HEK293 (cell line): ENCODE results near the gene KCNJ15.

Experiments used
- GLI2 ChIP-seq: fragments of 450-650 bp; formaldehyde crosslinking; IDR thresholded peaks from 2 replicates; pipeline ENCODE4; 2017; ENCODE audit warnings: missing biosample characterization, missing genetic modification characterization, low read depth, borderline replicate concordance
- KLF1 ChIP-seq: fragments of 450-650 bp; formaldehyde crosslinking; IDR thresholded peaks from 2 replicates; pipeline ENCODE4 v1.5.1; 2016; ENCODE audit warnings: missing biosample characterization, missing genetic modification characterization
- KLF7 ChIP-seq: fragments of 450-650 bp; formaldehyde crosslinking; IDR thresholded peaks from 2 replicates; pipeline ENCODE4 v1.5.1; 2016; ENCODE audit warnings: missing biosample characterization, missing genetic modification characterization, borderline replicate concordance
- RBAK ChIP-seq: fragments of 450-650 bp; formaldehyde crosslinking; IDR thresholded peaks from 2 replicates; pipeline ENCODE4 v1.5.1; 2016; ENCODE audit warnings: missing biosample characterization, missing genetic modification characterization
- REPIN1 ChIP-seq: fragments of 450-650 bp; formaldehyde crosslinking; IDR thresholded peaks from 2 replicates; pipeline ENCODE4 v1.5.1; 2017; ENCODE audit warnings: missing biosample characterization, missing genetic modification characterization, low read depth
- ZBTB1 ChIP-seq: fragments of 450-650 bp; formaldehyde crosslinking; IDR thresholded peaks from 2 replicates; pipeline ENCODE4 v1.5.1; 2016; ENCODE audit warnings: missing biosample characterization, missing genetic modification characterization
- ZBTB20 ChIP-seq: fragments of 450-650 bp; formaldehyde crosslinking; IDR thresholded peaks from 2 replicates; pipeline ENCODE4 v1.5.1; 2016; ENCODE audit warnings: missing biosample characterization, missing genetic modification characterization
- ZFP3 ChIP-seq: fragments of 450-650 bp; formaldehyde crosslinking; IDR thresholded peaks from 2 replicates; pipeline ENCODE4 v1.5.1; 2016; ENCODE audit warnings: low read depth, missing biosample characterization, missing genetic modification characterization
- ZNF16 ChIP-seq: fragments of 450-650 bp; formaldehyde crosslinking; IDR thresholded peaks from 2 replicates; pipeline ENCODE4 v1.5.1; 2016; ENCODE audit warnings: low read depth, missing biosample characterization, missing genetic modification characterization
- ZNF174 ChIP-seq: fragments of 450-650 bp; formaldehyde crosslinking; IDR thresholded peaks from 2 replicates; pipeline ENCODE4 v1.5.0; 2017; ENCODE audit warnings: missing biosample characterization, mild to moderate bottlenecking, missing genetic modification characterization
- ZNF175 ChIP-seq: fragments of 450-650 bp; formaldehyde crosslinking; IDR thresholded peaks from 2 replicates; pipeline ENCODE4 v1.5.1; 2016; ENCODE audit warnings: missing biosample characterization, missing genetic modification characterization
- ZNF433 ChIP-seq: fragments of 450-650 bp; formaldehyde crosslinking; IDR thresholded peaks from 2 replicates; pipeline ENCODE4 v1.5.1; 2016; ENCODE audit warnings: missing biosample characterization, missing genetic modification characterization, low read depth
- ZNF585B ChIP-seq: fragments of 450-650 bp; formaldehyde crosslinking; IDR thresholded peaks from 2 replicates; pipeline ENCODE4 v1.5.1; 2016; ENCODE audit warnings: missing biosample characterization, missing genetic modification characterization
- ZNF664 ChIP-seq: fragments of 450-650 bp; formaldehyde crosslinking; IDR thresholded peaks from 2 replicates; pipeline ENCODE4 v1.5.1; 2016; ENCODE audit warnings: missing biosample characterization, missing genetic modification characterization
- TF ChIP-seq, protein P1 (sequence below): fragments of 450-650 bp; formaldehyde crosslinking; IDR thresholded peaks from 2 replicates; pipeline ENCODE4 v1.5.1; 2016; ENCODE audit warnings: missing biosample characterization, missing genetic modification characterization
- TF ChIP-seq, protein P2 (sequence below): fragments of 450-650 bp; formaldehyde crosslinking; optimal IDR thresholded peaks from 2 replicates; pipeline ENCODE3; 2016; ENCODE audit warnings: missing biosample characterization, mild to moderate bottlenecking, missing genetic modification characterization
- TF ChIP-seq, protein P3 (sequence below): fragments of 450-650 bp; IDR thresholded peaks from 2 replicates; pipeline ENCODE4 v1.5.1; 2018; ENCODE audit warnings: missing biosample characterization, missing genetic modification characterization
- TF ChIP-seq, protein P4 (sequence below): fragments of 450-650 bp; formaldehyde crosslinking; IDR thresholded peaks from 2 replicates; pipeline ENCODE4 v1.5.1; 2017; ENCODE audit warnings: missing biosample characterization, missing genetic modification characterization
- TF ChIP-seq, protein P5 (sequence below): fragments of 450-650 bp; formaldehyde crosslinking; IDR thresholded peaks from 2 replicates; pipeline ENCODE4 v1.5.1; 2017; ENCODE audit warnings: missing biosample characterization, mild to moderate bottlenecking, missing genetic modification characterization, moderate library complexity
- TF ChIP-seq, protein P6 (sequence below): fragments of 450-650 bp; formaldehyde crosslinking; IDR thresholded peaks from 2 replicates; pipeline ENCODE4 v1.5.1; 2016; ENCODE audit warnings: missing biosample characterization, missing genetic modification characterization, borderline replicate concordance
- TF ChIP-seq, protein P7 (sequence below): fragments of 450-650 bp; formaldehyde crosslinking; IDR thresholded peaks from 2 replicates; pipeline ENCODE4 v1.5.1; 2016; ENCODE audit warnings: missing biosample characterization, missing genetic modification characterization

The KCNJ15 gene

DNA sequence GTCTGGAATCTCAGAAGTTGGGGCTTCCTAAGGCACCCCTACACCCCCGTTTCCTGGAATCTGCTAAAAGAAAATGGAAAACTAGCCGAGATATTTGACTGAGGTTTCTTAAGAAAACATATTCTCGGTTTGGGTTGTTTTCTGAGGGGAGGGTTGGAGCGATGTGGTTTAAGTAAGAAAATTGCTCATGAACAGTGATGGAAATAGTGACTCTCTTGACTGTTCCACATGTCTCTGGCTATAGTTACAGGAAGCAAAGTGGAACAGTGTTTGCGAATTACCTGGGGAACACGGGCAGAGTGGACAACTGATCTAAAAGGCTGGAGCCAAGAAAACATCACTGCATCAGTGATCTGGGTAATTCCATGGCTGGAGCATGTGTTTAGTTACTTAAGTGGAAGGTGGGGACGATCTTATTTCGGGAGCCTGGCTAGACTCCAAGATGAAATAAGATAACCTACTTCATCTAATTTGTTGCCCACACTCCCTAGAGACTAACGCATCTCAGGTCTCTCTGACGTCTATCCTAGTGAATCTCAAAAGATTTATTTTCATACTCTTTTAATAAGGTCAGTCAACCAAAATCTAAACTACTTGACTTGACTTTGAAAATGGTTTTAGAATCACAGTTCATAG lies 92.4 kb downstream of the KCNJ15 start (continued):
- TF ChIP-seq, protein P1, sequence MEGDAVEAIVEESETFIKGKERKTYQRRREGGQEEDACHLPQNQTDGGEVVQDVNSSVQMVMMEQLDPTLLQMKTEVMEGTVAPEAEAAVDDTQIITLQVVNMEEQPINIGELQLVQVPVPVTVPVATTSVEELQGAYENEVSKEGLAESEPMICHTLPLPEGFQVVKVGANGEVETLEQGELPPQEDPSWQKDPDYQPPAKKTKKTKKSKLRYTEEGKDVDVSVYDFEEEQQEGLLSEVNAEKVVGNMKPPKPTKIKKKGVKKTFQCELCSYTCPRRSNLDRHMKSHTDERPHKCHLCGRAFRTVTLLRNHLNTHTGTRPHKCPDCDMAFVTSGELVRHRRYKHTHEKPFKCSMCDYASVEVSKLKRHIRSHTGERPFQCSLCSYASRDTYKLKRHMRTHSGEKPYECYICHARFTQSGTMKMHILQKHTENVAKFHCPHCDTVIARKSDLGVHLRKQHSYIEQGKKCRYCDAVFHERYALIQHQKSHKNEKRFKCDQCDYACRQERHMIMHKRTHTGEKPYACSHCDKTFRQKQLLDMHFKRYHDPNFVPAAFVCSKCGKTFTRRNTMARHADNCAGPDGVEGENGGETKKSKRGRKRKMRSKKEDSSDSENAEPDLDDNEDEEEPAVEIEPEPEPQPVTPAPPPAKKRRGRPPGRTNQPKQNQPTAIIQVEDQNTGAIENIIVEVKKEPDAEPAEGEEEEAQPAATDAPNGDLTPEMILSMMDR (tag by site-specific recombination), result no peak
- TF ChIP-seq ZBTB20 (tag by site-specific recombination) (no peak), ZNF16 (no peak), ZNF174 (tag by site-specific recombination) (no peak), KLF7 (tag by site-specific recombination) (no peak), ZNF433 (tag by site-specific recombination) (no peak), RBAK (tag by site-specific recombination) (no peak), REPIN1 (no peak), ZBTB1 (tag by site-specific recombination) (no peak), KLF1 (tag by site-specific recombination) (peak; percentile 38), ZNF585B (no peak), ZNF664 (tag by site-specific recombination) (no peak), ZNF175 (tag by site-specific recombination) (no peak), GLI2 (no peak; the same call in 1 of the 2 replicates), ZFP3 (tag by site-specific recombination) (no peak)
- TF ChIP-seq, protein P2, sequence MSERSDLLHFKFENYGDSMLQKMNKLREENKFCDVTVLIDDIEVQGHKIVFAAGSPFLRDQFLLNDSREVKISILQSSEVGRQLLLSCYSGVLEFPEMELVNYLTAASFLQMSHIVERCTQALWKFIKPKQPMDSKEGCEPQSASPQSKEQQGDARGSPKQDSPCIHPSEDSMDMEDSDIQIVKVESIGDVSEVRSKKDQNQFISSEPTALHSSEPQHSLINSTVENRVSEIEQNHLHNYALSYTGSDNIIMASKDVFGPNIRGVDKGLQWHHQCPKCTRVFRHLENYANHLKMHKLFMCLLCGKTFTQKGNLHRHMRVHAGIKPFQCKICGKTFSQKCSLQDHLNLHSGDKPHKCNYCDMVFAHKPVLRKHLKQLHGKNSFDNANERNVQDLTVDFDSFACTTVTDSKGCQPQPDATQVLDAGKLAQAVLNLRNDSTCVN (tag by site-specific recombination), result no peak
- TF ChIP-seq, protein P3, sequence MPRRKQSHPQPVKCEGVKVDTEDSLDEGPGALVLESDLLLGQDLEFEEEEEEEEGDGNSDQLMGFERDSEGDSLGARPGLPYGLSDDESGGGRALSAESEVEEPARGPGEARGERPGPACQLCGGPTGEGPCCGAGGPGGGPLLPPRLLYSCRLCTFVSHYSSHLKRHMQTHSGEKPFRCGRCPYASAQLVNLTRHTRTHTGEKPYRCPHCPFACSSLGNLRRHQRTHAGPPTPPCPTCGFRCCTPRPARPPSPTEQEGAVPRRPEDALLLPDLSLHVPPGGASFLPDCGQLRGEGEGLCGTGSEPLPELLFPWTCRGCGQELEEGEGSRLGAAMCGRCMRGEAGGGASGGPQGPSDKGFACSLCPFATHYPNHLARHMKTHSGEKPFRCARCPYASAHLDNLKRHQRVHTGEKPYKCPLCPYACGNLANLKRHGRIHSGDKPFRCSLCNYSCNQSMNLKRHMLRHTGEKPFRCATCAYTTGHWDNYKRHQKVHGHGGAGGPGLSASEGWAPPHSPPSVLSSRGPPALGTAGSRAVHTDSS (tag by site-specific recombination), result peak; percentile 42; the same call in 1 of the 2 replicates
- TF ChIP-seq, protein P4, sequence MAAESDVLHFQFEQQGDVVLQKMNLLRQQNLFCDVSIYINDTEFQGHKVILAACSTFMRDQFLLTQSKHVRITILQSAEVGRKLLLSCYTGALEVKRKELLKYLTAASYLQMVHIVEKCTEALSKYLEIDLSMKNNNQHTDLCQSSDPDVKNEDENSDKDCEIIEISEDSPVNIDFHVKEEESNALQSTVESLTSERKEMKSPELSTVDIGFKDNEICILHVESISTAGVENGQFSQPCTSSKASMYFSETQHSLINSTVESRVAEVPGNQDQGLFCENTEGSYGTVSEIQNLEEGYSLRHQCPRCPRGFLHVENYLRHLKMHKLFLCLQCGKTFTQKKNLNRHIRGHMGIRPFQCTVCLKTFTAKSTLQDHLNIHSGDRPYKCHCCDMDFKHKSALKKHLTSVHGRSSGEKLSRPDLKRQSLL (tag by site-specific recombination), result 0 out of 2 replicates have a peak, but pooled peaks have one; percentile 9
- TF ChIP-seq, protein P5, sequence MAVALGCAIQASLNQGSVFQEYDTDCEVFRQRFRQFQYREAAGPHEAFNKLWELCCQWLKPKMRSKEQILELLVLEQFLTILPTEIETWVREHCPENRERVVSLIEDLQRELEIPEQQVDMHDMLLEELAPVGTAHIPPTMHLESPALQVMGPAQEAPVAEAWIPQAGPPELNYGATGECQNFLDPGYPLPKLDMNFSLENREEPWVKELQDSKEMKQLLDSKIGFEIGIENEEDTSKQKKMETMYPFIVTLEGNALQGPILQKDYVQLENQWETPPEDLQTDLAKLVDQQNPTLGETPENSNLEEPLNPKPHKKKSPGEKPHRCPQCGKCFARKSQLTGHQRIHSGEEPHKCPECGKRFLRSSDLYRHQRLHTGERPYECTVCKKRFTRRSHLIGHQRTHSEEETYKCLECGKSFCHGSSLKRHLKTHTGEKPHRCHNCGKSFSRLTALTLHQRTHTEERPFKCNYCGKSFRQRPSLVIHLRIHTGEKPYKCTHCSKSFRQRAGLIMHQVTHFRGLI (tag by site-specific recombination), result no peak
- TF ChIP-seq, protein P6, sequence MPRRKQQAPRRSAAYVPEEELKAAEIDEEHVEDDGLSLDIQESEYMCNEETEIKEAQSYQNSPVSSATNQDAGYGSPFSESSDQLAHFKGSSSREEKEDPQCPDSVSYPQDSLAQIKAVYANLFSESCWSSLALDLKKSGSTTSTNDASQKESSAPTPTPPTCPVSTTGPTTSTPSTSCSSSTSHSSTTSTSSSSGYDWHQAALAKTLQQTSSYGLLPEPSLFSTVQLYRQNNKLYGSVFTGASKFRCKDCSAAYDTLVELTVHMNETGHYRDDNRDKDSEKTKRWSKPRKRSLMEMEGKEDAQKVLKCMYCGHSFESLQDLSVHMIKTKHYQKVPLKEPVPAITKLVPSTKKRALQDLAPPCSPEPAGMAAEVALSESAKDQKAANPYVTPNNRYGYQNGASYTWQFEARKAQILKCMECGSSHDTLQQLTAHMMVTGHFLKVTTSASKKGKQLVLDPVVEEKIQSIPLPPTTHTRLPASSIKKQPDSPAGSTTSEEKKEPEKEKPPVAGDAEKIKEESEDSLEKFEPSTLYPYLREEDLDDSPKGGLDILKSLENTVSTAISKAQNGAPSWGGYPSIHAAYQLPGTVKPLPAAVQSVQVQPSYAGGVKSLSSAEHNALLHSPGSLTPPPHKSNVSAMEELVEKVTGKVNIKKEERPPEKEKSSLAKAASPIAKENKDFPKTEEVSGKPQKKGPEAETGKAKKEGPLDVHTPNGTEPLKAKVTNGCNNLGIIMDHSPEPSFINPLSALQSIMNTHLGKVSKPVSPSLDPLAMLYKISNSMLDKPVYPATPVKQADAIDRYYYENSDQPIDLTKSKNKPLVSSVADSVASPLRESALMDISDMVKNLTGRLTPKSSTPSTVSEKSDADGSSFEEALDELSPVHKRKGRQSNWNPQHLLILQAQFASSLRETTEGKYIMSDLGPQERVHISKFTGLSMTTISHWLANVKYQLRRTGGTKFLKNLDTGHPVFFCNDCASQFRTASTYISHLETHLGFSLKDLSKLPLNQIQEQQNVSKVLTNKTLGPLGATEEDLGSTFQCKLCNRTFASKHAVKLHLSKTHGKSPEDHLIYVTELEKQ (tag by site-specific recombination), result peak; percentile 47; the same call in 1 of the 2 replicates
- TF ChIP-seq, protein P7, sequence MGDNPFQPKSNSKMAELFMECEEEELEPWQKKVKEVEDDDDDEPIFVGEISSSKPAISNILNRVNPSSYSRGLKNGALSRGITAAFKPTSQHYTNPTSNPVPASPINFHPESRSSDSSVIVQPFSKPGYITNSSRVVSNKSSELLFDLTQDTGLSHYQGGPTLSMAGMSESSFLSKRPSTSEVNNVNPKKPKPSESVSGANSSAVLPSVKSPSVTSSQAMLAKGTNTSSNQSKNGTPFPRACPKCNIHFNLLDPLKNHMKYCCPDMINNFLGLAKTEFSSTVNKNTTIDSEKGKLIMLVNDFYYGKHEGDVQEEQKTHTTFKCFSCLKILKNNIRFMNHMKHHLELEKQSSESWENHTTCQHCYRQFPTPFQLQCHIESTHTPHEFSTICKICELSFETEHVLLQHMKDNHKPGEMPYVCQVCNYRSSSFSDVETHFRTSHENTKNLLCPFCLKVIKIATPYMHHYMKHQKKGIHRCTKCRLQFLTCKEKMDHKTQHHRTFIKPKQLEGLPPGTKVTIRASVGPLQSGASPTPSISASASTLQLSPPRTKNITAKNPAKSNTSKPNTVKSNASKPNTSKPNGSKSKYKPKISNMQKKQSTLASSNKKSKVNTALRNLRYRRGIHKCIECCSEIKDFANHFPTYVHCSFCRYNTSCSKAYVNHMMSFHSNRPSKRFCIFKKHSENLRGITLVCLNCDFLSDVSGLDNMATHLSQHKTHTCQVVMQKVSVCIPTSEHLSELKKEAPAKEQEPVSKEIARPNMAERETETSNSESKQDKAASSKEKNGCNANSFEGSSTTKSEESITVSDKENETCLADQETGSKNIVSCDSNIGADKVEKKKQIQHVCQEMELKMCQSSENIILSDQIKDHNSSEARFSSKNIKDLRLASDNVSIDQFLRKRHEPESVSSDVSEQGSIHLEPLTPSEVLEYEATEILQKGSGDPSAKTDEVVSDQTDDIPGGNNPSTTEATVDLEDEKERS (tag by site-specific recombination), result no peak
